Thyroid gland (tissue), 4 donors: ENCODE results near the gene MORN1. TPM values are rescaled to one million over a fixed set of nuclear protein-coding genes. Genes with fewer than 3 reads are reported as not detected.

ENCODE experiments used
- DNase-seq, 2 donors: peaks; one replicate each; pipeline ENCODE4 v3.0.0-alpha.2; 2019
- H3K27ac ChIP-seq, 3 donors: fragments of 200-600 bp; sonication (generic); 1 replicate in 2 of 3; 2 replicates in 1 of 3; pipeline ENCODE4 v1.5.1; 2016 to 2019; ENCODE audit warnings: mild to moderate bottlenecking in 1 of 3, moderate library complexity in 1 of 3
- H3K27me3 ChIP-seq: fragments of 200-600 bp; sonication (generic); one replicate; pipeline ENCODE4 v1.5.1; 2019
- H3K36me3 ChIP-seq, 2 donors: fragments of 200-600 bp; sonication (generic); one replicate each; pipeline ENCODE4 v1.5.1; 2016 to 2019
- H3K4me1 ChIP-seq, 2 donors: fragments of 200-600 bp; sonication (generic); one replicate each; pipeline ENCODE4 v1.5.1; 2017 to 2019
- H3K4me3 ChIP-seq, 3 donors: fragments of 200-600 bp; sonication (generic); replicated peaks in 1 of 3; 1 replicate in 2 of 3; 2 replicates in 1 of 3; pipeline ENCODE4 v1.5.1; 2016; ENCODE audit warnings: mild to moderate bottlenecking in 1 of 3
- H3K9me3 ChIP-seq: fragments of 200-600 bp; sonication (generic); one replicate; pipeline ENCODE4 v1.5.1; 2017
- CTCF ChIP-seq, 6 experiments: fragments of 200-600 bp in 3 of 6; fragments of 450-650 bp in 3 of 6; sonication (generic) in 3 of 6; IDR thresholded peaks; one replicate each; pipeline ENCODE4 v1.5.1; 2016 to 2019; ENCODE audit warnings: antibody characterized with exemption in 6 of 6, mild to moderate bottlenecking in 2 of 6, inconsistent platforms in 1 of 6, moderate library complexity in 1 of 6
- POLR2A ChIP-seq, 2 donors: fragments of 450-650 bp; IDR thresholded peaks; one replicate each; pipeline ENCODE4 v1.6.1; 2017; ENCODE audit warnings: antibody characterized with exemption in 2 of 2, mild to moderate bottlenecking in 2 of 2, moderate library complexity in 1 of 2
- WGBS, 2 donors: methylation state at CpG; one replicate each; pipeline ENCODE4 v1.1.5; 2017; 5-methylcytosine and 5-hydroxymethylcytosine counted together
- intact Hi-C: fragments of 100-400 bp; cut with DNase I; formaldehyde crosslinking; loops from one replicate; pipeline ENCODE4 v1.15.1; 2023
- total RNA-seq, 4 donors: library from RNA; depleted of rRNA; stranded (reverse); fragments of >200 nt; gene quantifications; one replicate each; pipeline ENCODE4 v1.2.3, GENCODE V29; 2016

MORN1 gene
- total RNA-seq, 4 donors from 2014 or later: 23.3 to 45.3 (median 33.8) TPM

- TF ChIP-seq POLR2A (IDR thresholded peaks at IDR 0.05) (no peak), CTCF (IDR thresholded peaks at IDR 0.05) (no peak)
- peak overlapping the region in 2 of 3 donors; percentile 7 to 33 for H3K27ac ChIP-seq
- 69 to 71% methylated on average over 11 of the region's 11 CpGs for WGBS, 2 donors
- H3K36me3 ChIP-seq: no peaks in the 10 kb centered on the region
- H3K4me3 ChIP-seq: no peak overlapping the region
- no peaks in the 10 kb centered on the region for H3K27me3 ChIP-seq
- peaks cover 3 to 9% of the 10 kb centered on the region in 2 donors for H3K4me1 ChIP-seq
- intact Hi-C loops: no loop called here
- DNase-seq: peak in 1 of 2 donors; percentile 40
- H3K9me3 ChIP-seq: no peaks in the 10 kb centered on the region
Measured at GRCh38 chr1:2360588-2361364, 30.6 kb downstream of the MORN1 start.

- no peak for DNase-seq
- Histone ChIP-seq H3K9me3 (no peaks in the 10 kb centered on the region), H3K27ac (no peak overlapping the region), H3K4me3 (no peak overlapping the region), H3K36me3 (no peaks in the 10 kb centered on the region), H3K4me1 (peaks cover 3 to 9% of the 10 kb centered on the region in 2 donors), H3K27me3 (no peaks in the 10 kb centered on the region)
- TF ChIP-seq CTCF (IDR thresholded peaks at IDR 0.05): no peak
- no peak for TF ChIP-seq POLR2A (IDR thresholded peaks at IDR 0.05)
- 81 to 86% methylated on average over 17 to 20 of the region's 24 CpGs for WGBS, 2 donors
- intact Hi-C loops: no loop called here
Measured at GRCh38 chr1:2358651-2359640, 32.4 kb downstream of the MORN1 start.

- Histone ChIP-seq H3K36me3 (no peaks in the 10 kb centered on the region), H3K27me3 (no peaks in the 10 kb centered on the region), H3K9me3 (no peaks in the 10 kb centered on the region), H3K27ac (no peak overlapping the region), H3K4me3 (no peak overlapping the region), H3K4me1 (peaks cover 3 to 9% of the 10 kb centered on the region in 2 donors)
- no peak for DNase-seq
- 89 to 93% methylated on average over 10 to 12 of the region's 13 CpGs for WGBS, 2 donors
- TF ChIP-seq POLR2A (IDR thresholded peaks at IDR 0.05) (no peak), CTCF (IDR thresholded peaks at IDR 0.05) (no peak)
- intact Hi-C loops: no loop called here
Measured at GRCh38 chr1:2358072-2358471, 33.3 kb downstream of the MORN1 start.

GRCh38 chr1:2356911-2357845 lies 34.2 kb downstream of the MORN1 start:
- no peak for TF ChIP-seq CTCF (IDR thresholded peaks at IDR 0.05)
- no peak for TF ChIP-seq POLR2A (IDR thresholded peaks at IDR 0.05)
- Histone ChIP-seq H3K4me1 (peaks cover 3 to 9% of the 10 kb centered on the region in 2 donors), H3K36me3 (no peaks in the 10 kb centered on the region), H3K4me3 (no peak overlapping the region), H3K27me3 (no peaks in the 10 kb centered on the region), H3K9me3 (no peaks in the 10 kb centered on the region), H3K27ac (no peak overlapping the region)
- no peak for DNase-seq
- 80 to 96% methylated on average over 2 to 24 of the region's 37 CpGs for WGBS, 2 donors
- intact Hi-C loops: no loop called here
